ENCODE data around the gene KRT78. TPM values are rescaled to one million over a fixed set of nuclear protein-coding genes. Genes with fewer than 3 reads are reported as not detected.

The KRT78 gene
- total and polyA plus RNA-seq, 2 of the 13 experiments (the other 11 are each of a cell fraction or from before 2014, with no cell fraction given): not detected

GRCh38 chr12:52884526-52885293 lies 35.9 kb upstream of the KRT78 start (continued):
- no peak for TF ChIP-seq ZNF24 (IDR thresholded peaks at IDR 0.05)
- TF ChIP-seq ZNF704 (CRISPR knock-in tag; IDR thresholded peaks at IDR 0.05; ENCODE audit: borderline replicate concordance): no peak
- TF ChIP-seq DNMT1 (CRISPR knock-in tag; IDR thresholded peaks at IDR 0.05): no peak
- no peak for TF ChIP-seq SP2 (CRISPR knock-in tag; IDR thresholded peaks at IDR 0.05)
- TF ChIP-seq ZNF710 (CRISPR knock-in tag; IDR thresholded peaks at IDR 0.05; ENCODE audit: borderline replicate concordance): no peak
- TF ChIP-seq, protein P1, sequence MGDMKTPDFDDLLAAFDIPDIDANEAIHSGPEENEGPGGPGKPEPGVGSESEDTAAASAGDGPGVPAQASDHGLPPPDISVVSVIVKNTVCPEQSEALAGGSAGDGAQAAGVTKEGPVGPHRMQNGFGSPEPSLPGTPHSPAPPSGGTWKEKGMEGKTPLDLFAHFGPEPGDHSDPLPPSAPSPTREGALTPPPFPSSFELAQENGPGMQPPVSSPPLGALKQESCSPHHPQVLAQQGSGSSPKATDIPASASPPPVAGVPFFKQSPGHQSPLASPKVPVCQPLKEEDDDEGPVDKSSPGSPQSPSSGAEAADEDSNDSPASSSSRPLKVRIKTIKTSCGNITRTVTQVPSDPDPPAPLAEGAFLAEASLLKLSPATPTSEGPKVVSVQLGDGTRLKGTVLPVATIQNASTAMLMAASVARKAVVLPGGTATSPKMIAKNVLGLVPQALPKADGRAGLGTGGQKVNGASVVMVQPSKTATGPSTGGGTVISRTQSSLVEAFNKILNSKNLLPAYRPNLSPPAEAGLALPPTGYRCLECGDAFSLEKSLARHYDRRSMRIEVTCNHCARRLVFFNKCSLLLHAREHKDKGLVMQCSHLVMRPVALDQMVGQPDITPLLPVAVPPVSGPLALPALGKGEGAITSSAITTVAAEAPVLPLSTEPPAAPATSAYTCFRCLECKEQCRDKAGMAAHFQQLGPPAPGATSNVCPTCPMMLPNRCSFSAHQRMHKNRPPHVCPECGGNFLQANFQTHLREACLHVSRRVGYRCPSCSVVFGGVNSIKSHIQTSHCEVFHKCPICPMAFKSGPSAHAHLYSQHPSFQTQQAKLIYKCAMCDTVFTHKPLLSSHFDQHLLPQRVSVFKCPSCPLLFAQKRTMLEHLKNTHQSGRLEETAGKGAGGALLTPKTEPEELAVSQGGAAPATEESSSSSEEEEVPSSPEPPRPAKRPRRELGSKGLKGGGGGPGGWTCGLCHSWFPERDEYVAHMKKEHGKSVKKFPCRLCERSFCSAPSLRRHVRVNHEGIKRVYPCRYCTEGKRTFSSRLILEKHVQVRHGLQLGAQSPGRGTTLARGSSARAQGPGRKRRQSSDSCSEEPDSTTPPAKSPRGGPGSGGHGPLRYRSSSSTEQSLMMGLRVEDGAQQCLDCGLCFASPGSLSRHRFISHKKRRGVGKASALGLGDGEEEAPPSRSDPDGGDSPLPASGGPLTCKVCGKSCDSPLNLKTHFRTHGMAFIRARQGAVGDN (CRISPR knock-in tag; IDR thresholded peaks at IDR 0.05): peak; percentile 76
- no peak for TF ChIP-seq ZNF18 (CRISPR knock-in tag; IDR thresholded peaks at IDR 0.05; ENCODE audit: insufficient replicate concordance)
- TF ChIP-seq ZNF577 (CRISPR knock-in tag; IDR thresholded peaks at IDR 0.05; ENCODE audit: borderline replicate concordance, low read depth): no peak
- no peak for TF ChIP-seq ZNF224 (CRISPR knock-in tag; IDR thresholded peaks at IDR 0.05)
- peak in 1 of 2 experiments; percentile 72; a peak in 1 of 4 replicates for TF ChIP-seq KLF16 (CRISPR knock-in tag; IDR thresholded peaks at IDR 0.05)
- TF ChIP-seq SUZ12 (IDR thresholded peaks at IDR 0.05; ENCODE audit: low read depth, low read length): no peak
- TF ChIP-seq, protein P2, sequence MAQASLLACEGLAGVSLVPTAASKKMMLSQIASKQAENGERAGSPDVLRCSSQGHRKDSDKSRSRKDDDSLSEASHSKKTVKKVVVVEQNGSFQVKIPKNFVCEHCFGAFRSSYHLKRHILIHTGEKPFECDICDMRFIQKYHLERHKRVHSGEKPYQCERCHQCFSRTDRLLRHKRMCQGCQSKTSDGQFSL (CRISPR knock-in tag; IDR thresholded peaks at IDR 0.05): 0 out of 2 replicates have a peak, but pooled peaks have one; percentile 28
- TF ChIP-seq KLF6 (CRISPR knock-in tag; IDR thresholded peaks at IDR 0.05): no peak; the same call in 1 of the 2 replicates
- TF ChIP-seq SOX5 (CRISPR knock-in tag; IDR thresholded peaks at IDR 0.05; ENCODE audit: borderline replicate concordance): peak; percentile 71; the same call in 1 of the 2 replicates
- no peak for TF ChIP-seq ZNF83 (CRISPR knock-in tag; IDR thresholded peaks at IDR 0.05; ENCODE audit: borderline replicate concordance)
- no peak; the same call in 1 of the 2 replicates for TF ChIP-seq ZNF512 (CRISPR knock-in tag; IDR thresholded peaks at IDR 0.05)
- no peak for TF ChIP-seq ZNF260 (CRISPR knock-in tag; IDR thresholded peaks at IDR 0.05; ENCODE audit: borderline replicate concordance, low read depth)
